Measurements from ENCODE around the gene DGKK.

DNA sequence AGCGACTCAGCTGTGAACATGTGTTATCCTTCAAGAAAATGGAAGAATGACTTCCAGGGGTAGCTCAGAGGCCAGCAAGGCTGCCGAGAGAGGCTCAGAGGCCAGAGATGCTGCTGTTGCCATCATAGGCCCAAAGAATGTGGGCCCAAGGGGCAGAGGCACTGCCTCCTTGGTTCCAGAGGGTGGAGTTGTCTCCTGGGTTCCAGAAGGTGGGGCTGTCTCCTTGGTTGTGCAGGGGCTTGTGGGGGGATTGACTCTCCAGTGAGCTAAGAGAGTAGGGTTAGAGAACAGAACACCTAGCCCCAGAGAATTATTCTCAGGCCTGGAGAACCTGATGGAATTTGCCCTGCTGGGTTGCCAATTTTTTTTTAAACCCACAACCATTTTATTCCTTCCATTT lies 62.6 kb downstream of the DGKK start:
- TF ChIP-seq POLR2A (IDR thresholded peaks at IDR 0.05; ENCODE audit: low read length) (no peak), GATA1 (IDR thresholded peaks at IDR 0.05; ENCODE audit: low read depth, low read length) (no peak)
